ENCODE results near the gene COL4A6.
"Not testable (repeated sequence)": the region's sequence is repeated elsewhere in the genome, so short reads cannot be mapped to it uniquely, and the experiment has no call there.

COL4A6 gene

GRCh38 chrX:108399418-108400165 lies 38.6 kb downstream of the COL4A6 start:
- DNase-seq (ENCODE audit: low spot score), result no peak

GRCh38 chrX:108397627-108398391 lies 40.4 kb downstream of the COL4A6 start:
- no peak for DNase-seq (ENCODE audit: low spot score)

- DNase-seq (ENCODE audit: low spot score), result no peak
Measured at GRCh38 chrX:108396986-108397385, 41.2 kb downstream of the COL4A6 start.

GRCh38 chrX:108396188-108396891 lies 41.9 kb downstream of the COL4A6 start:
- no peak for DNase-seq (ENCODE audit: low spot score)

- DNase-seq (ENCODE audit: low spot score), result not testable (repeated sequence)
Measured at GRCh38 chrX:108390976-108391717, 47.1 kb downstream of the COL4A6 start.

GRCh38 chrX:108384783-108385182 lies 53.4 kb downstream of the COL4A6 start:
- no peak for DNase-seq (ENCODE audit: low spot score)

- DNase-seq (ENCODE audit: low spot score), result no peak
Measured at GRCh38 chrX:108380222-108380621, 58.0 kb downstream of the COL4A6 start.

GRCh38 chrX:108376821-108377220 lies 61.4 kb downstream of the COL4A6 start:
- not testable (repeated sequence) for DNase-seq (ENCODE audit: low spot score)

- not testable (repeated sequence) for DNase-seq (ENCODE audit: low spot score)
Measured at GRCh38 chrX:108375591-108375990, 62.6 kb downstream of the COL4A6 start.

GRCh38 chrX:108366644-108367406 lies 71.4 kb downstream of the COL4A6 start:
- no peak for DNase-seq (ENCODE audit: low spot score)

- no peak for DNase-seq (ENCODE audit: low spot score)
Measured at GRCh38 chrX:108362026-108362425, 76.2 kb downstream of the COL4A6 start.

GRCh38 chrX:108361316-108361715 lies 76.9 kb downstream of the COL4A6 start:
- no peak for DNase-seq (ENCODE audit: low spot score)

GRCh38 chrX:108359806-108360602 lies 78.2 kb downstream of the COL4A6 start:
- DNase-seq (ENCODE audit: low spot score), result no peak

- DNase-seq (ENCODE audit: low spot score), result no peak
Measured at GRCh38 chrX:108353452-108353851, 84.8 kb downstream of the COL4A6 start.

GRCh38 chrX:108349210-108349609 lies 89.0 kb downstream of the COL4A6 start:
- no peak for DNase-seq (ENCODE audit: low spot score)

GRCh38 chrX:108348525-108348924 lies 89.7 kb downstream of the COL4A6 start:
- no peak for DNase-seq (ENCODE audit: low spot score)

GRCh38 chrX:108347800-108348199 lies 90.4 kb downstream of the COL4A6 start:
- no peak for DNase-seq (ENCODE audit: low spot score)

GRCh38 chrX:108344216-108344615 lies 94.0 kb downstream of the COL4A6 start:
- DNase-seq (ENCODE audit: low spot score), result no peak

- DNase-seq (ENCODE audit: low spot score), result no peak
Measured at GRCh38 chrX:108341947-108342346, 96.3 kb downstream of the COL4A6 start.

GRCh38 chrX:108332281-108332680 lies 105.9 kb downstream of the COL4A6 start:
- no peak for DNase-seq (ENCODE audit: low spot score)

Measured in pons (tissue), 1 donor.